IgD-negative memory B cell (primary cell): ENCODE data around the gene PPP6R2. TPM values are rescaled to one million over a fixed set of nuclear protein-coding genes. Genes with fewer than 3 reads are reported as not detected.
"Not testable (repeated sequence)": the region's sequence is repeated elsewhere in the genome, so short reads cannot be mapped to it uniquely, and the experiment has no call there.

Experiments used
- H3K27ac Mint-ChIP-seq, 3 donors: one replicate each; pipeline ENCODE4 v1.8.0; 2020 to 2022; ENCODE audit warnings: mild to moderate bottlenecking in 3 of 3, mixed read lengths in 3 of 3, moderate library complexity in 1 of 3
- H3K27me3 Mint-ChIP-seq: one replicate; pipeline ENCODE4 v1.8.0; 2021; ENCODE audit warnings: mixed read lengths
- H3K36me3 Mint-ChIP-seq: one replicate; pipeline ENCODE4 v1.8.0; 2020; ENCODE audit warnings: mild to moderate bottlenecking, mixed read lengths
- H3K4me1 Mint-ChIP-seq, 3 donors: one replicate each; pipeline ENCODE4 v1.8.0; 2020 to 2022; ENCODE audit warnings: mixed read lengths in 3 of 3, mild to moderate bottlenecking in 1 of 3
- H3K4me3 Mint-ChIP-seq, 4 donors: one replicate each; pipeline ENCODE4 v1.8.0; 2020 to 2022; ENCODE audit warnings: mild to moderate bottlenecking in 4 of 4, mixed read lengths in 4 of 4, moderate library complexity in 3 of 4
- H3K9me3 Mint-ChIP-seq, 3 donors: one replicate each; pipeline ENCODE4 v1.8.0; 2020 to 2021; ENCODE audit warnings: mixed read lengths in 3 of 3, mild to moderate bottlenecking in 1 of 3
- polyA plus RNA-seq: library from polyadenylated mRNA; unstranded; fragments of 300-500 nt; fragmentation: Illumina TruSeq; gene quantifications from one replicate; pipeline ENCODE4 v1.2.3, GENCODE V29; 2021

PPP6R2 gene
- polyA plus RNA-seq, 1 donor from 2014 or later, result 27.0 TPM

DNA sequence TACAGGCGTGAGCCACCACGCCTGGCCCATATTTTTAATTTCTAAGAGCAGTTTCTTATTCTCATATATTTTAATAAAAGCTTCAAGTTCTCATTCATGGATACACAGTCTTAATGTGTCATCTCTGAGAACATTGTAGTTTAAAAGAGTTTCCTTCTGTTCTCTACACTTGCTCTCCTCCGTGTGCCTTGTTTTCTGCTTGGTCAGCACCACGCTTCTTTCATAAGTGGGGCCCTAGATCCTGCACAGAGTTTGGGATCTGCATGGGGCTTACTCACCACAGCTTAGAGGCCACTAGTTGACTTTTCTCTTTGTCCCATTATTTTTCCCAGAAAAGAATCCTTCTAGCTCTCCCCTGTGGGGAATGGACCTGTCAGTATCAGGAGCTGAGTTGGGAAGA is 58.8 kb downstream of the PPP6R2 start:
- Mint-ChIP-seq H3K27ac (no peak overlapping the region), H3K9me3 (no peaks in the 10 kb centered on the region), H3K36me3 (no peaks in the 10 kb centered on the region), H3K4me3 (no peak overlapping the region), H3K4me1 (peaks cover 25 to 30% (median 28%) of the 10 kb centered on the region in 3 donors), H3K27me3 (no peaks in the 10 kb centered on the region)

DNA sequence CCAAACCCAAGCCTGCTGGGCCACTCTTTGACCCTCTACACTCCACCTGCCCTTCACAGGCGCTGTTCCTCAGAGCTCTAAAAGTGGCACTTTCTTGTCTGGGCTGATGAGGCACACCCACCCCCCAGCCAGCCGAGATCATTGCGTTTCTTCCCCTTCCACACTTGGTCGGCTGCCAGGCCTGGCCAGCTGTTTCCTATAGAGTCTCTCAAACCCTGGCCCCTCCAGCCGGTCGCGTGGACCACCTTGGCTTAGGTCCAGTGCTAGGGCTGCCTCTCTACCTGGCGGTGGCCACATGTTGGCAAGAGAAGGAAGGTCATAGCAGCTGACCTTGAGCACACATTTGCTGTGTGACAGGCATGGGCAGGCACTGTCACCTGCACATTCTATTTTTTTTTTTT is 60.6 kb downstream of the PPP6R2 start:
- Mint-ChIP-seq H3K4me1 (peaks cover 22 to 24% (median 24%) of the 10 kb centered on the region in 3 donors), H3K27ac (peak overlapping the region in 1 of 3 donors; percentile 70), H3K27me3 (no peaks in the 10 kb centered on the region), H3K4me3 (no peak overlapping the region), H3K36me3 (peaks cover 1% of the 10 kb centered on the region), H3K9me3 (no peaks in the 10 kb centered on the region)

DNA sequence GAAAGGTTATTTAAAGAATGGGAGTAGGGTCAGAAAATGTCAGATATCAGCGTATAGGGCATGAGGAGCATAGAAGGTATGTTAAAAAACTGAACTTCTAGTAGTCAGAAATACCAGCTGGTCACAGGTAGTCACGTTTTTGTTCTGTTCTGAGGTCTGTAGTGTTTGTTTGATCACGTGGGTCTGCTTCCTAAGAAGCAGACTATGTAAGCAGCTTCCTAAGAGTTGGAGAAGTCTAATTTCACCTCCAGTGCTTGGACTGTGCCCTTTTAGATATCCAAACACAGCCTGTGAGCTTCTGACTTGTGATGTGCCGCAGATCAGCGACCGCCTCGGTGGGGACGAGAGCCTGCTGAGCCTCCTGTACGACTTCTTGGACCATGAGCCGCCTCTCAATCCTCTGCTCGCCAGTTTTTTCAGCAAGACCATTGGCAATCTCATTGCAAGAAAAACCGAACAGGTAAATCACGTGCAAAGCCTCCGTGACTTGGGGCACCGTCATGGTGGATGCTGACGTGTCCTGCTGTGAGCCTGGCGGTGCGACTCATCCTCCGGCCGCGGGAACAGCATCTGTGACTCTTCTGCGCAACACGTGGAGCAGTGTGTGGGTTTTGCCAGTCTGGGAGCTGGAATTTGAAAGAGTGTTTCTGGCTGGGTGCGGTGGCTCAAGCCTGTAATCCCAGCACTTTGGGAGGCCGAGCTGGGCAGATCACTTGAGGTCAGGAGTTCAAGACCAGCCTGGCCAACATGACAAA is 63.5 kb downstream of the PPP6R2 start:
- H3K36me3 Mint-ChIP-seq, result peaks cover 4% of the 10 kb centered on the region
- no peaks in the 10 kb centered on the region for H3K27me3 Mint-ChIP-seq
- H3K27ac Mint-ChIP-seq, result peak overlapping the region in 2 of 3 donors; percentile 47 to 59
- peaks cover 6 to 7% (median 6%) of the 10 kb centered on the region in 3 donors for H3K4me1 Mint-ChIP-seq
- H3K4me3 Mint-ChIP-seq, result no peak overlapping the region
- no peaks in the 10 kb centered on the region for H3K9me3 Mint-ChIP-seq

DNA sequence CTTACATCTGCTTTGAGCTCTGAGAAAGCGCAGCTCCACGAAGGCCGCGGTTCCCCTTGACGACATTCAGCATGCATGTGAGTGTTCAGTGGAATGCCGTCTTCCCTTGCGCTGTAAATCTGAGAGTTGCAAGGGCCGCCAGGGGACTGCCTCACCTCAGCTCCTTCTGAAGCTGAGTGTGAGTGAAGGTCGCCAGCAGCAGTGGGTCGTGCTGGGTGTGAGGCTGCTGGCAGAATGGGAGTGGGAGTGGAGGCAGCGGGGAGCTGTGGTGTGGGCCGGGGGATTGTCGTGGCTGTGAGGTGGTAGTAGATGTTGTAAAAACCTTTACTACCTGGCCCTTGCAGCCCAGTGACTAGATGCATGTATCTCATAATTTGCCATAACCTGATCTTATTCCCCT is 65.2 kb downstream of the PPP6R2 start:
- Mint-ChIP-seq H3K9me3 (no peaks in the 10 kb centered on the region), H3K4me1 (peaks cover 4 to 5% (median 5%) of the 10 kb centered on the region in 3 donors), H3K27ac (no peak overlapping the region), H3K4me3 (no peak overlapping the region), H3K27me3 (no peaks in the 10 kb centered on the region), H3K36me3 (peaks cover 4% of the 10 kb centered on the region)

DNA sequence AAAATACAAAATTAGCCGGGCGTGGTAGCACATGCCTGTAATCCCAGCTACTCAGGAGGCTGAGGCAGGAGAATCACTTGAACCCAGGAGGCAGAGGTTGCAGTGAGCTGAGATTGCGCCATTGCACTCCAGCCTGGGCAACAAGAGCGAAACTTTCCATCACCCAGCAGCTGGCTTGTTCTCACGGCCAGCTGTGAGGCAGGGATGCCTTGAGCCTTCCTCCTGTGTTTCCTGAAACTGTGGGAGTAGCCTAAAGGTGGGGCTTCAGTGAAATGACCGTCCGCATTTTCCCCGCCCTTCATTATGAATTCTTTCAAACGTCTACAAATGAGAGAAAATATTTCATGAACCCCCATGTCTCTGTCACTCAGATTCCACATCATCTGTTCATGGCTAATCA is 65.8 kb downstream of the PPP6R2 start:
- H3K4me1 Mint-ChIP-seq, H3K27ac Mint-ChIP-seq, H3K27me3 Mint-ChIP-seq, H3K4me3 Mint-ChIP-seq, H3K9me3 Mint-ChIP-seq, H3K36me3 Mint-ChIP-seq: not testable (repeated sequence)

DNA sequence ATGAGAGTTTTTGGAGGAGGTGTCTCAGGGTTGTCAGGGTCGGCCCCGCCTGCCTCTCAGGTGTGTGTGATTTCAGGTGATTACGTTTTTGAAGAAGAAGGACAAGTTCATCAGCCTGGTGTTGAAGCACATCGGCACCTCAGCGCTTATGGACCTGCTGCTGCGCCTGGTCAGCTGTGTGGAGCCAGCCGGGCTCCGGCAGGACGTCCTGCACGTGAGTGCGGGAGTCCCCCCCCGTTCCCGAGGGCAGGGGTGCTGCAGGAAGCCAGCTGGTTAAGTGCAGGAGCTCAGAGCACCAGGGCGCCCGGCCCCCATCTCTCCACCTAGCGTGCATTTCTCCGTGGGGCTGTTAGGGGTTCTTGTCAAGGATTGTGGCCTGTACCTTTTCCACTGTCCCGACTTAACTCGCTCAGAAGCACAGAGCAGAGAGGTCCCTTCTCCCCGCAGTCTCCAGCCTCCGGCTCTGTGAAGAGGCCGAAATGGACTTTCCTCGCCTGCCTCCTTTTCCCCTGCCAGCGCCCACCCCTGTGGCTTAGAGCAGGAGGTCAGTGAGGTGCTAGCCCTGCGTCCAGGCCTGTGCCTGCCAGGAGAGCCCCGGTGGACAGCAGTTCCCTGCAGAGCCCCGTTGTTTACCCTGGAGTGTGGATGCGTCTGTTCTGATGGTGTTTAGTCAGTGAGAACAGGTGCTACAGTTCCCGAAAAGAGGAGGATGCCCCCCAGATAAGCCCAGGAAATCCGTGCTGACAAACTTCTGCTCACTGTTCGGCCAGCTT is 71.5 kb downstream of the PPP6R2 start:
- H3K27me3 Mint-ChIP-seq, result no peaks in the 10 kb centered on the region
- H3K9me3 Mint-ChIP-seq, result no peaks in the 10 kb centered on the region
- H3K27ac Mint-ChIP-seq, result no peak overlapping the region
- no peaks in the 10 kb centered on the region for H3K4me1 Mint-ChIP-seq
- H3K4me3 Mint-ChIP-seq, result no peak overlapping the region
- peaks cover 2% of the 10 kb centered on the region for H3K36me3 Mint-ChIP-seq

DNA sequence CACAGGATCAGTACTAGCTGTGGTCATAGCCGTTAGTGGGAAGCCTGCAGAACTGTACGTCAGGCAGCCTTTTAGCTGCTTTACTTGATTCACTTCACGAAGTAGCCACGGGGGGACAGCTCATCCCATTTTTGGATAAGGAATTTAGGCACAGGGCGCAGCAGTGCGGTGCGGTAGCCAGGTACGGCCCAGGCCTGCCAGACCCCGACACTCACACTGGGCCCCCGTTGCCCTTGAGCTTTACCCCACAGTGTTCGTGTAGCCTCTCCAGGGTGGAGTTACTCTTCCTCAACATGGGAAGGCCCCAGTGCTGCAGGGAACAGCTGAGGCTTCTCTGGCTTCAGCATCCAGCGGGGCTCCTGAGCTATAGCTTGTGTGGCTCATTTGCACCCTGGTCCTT is 72.3 kb downstream of the PPP6R2 start:
- Mint-ChIP-seq H3K36me3 (no peaks in the 10 kb centered on the region), H3K27ac (no peak overlapping the region), H3K27me3 (no peaks in the 10 kb centered on the region), H3K4me1 (no peaks in the 10 kb centered on the region), H3K9me3 (no peaks in the 10 kb centered on the region), H3K4me3 (no peak overlapping the region)

DNA sequence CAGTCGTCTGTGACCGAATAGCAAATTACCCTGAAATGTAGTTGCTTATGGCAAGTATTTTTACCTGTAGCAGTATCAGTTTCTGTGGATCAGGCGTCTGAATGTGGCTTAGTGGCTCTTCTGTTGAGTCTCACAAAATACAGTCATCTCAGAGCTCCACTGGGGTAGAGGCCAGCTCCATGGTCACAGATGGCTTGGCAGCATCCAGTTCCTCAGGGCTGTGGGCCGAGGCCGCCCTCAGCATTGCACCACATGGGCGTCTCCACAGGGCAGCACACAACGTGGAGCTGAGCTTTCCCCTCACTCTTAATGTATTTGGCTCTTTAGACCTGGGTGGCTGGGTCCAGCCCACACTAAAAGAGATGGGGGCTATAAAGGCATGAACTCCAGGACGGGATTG is 73.9 kb downstream of the PPP6R2 start:
- Mint-ChIP-seq H3K36me3 (no peaks in the 10 kb centered on the region), H3K27ac (no peak overlapping the region), H3K4me1 (no peaks in the 10 kb centered on the region), H3K27me3 (no peaks in the 10 kb centered on the region), H3K9me3 (no peaks in the 10 kb centered on the region), H3K4me3 (no peak overlapping the region)

DNA sequence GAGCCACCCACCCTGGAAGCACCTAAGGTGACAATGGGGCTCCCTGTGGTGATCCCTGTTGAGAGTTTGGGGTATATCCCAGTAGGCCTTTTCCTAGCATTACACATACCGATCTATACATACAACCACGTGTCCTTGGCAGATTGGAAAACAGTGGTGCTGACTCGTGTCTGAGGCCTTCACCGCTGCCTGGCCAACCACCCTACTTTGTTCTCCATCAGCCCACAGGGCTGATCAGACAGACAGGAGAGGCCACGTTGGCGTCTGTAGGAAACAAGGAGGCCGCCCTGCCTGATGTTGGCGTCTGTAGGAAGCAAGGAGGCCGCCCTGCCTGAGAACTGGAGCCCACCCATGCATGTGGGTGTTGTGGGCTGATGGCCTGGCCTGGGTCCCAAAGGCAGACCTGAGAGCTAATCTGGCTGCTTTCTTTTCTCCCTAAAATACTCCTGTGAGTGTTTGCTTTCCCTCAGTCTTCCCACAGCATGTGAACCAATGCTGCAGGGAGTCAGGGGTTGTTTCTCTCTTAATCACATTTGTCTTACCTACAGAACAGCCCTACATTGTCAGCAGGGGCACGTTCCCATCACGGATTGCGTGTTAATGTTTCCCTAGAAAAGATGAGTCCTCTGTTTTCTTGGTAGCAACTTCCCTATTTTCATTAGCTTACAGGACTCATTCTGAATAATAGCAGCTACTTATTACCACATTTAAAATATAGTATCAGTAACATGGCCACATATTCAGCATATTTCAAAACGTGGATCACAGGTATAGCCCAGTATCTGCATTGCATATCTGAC is 74.5 kb downstream of the PPP6R2 start:
- no peak overlapping the region for H3K27ac Mint-ChIP-seq

DNA sequence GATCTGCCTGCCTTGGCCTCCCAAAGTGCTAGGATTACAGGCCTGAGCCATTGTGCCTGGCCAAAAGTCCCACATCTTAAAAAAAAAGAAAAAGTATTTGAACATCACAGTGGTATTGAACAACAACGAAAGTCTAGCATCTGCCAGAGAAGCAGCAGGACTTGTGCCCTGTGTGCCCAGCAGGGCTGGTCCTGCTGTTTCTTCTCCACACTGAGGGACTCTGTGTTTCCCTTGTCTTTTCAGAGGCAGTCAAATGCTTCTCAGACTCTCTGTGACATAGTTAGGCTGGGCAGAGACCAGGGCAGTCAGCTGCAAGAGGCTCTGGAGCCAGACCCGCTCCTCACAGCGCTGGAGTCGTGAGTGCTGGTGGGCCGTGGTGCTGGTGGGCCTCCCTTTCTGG is 75.5 kb downstream of the PPP6R2 start:
- H3K4me3 Mint-ChIP-seq, result no peak overlapping the region
- no peaks in the 10 kb centered on the region for H3K36me3 Mint-ChIP-seq
- no peaks in the 10 kb centered on the region for H3K4me1 Mint-ChIP-seq
- H3K9me3 Mint-ChIP-seq, result no peaks in the 10 kb centered on the region
- H3K27me3 Mint-ChIP-seq, result no peaks in the 10 kb centered on the region
- H3K27ac Mint-ChIP-seq, result no peak overlapping the region

More for the DNA sequence above, 74.5 kb downstream of the PPP6R2 start:
- no peaks in the 10 kb centered on the region for H3K4me1 Mint-ChIP-seq
- H3K4me3 Mint-ChIP-seq, result no peak overlapping the region
- H3K36me3 Mint-ChIP-seq, result no peaks in the 10 kb centered on the region
- H3K9me3 Mint-ChIP-seq, result no peaks in the 10 kb centered on the region
- no peaks in the 10 kb centered on the region for H3K27me3 Mint-ChIP-seq

DNA sequence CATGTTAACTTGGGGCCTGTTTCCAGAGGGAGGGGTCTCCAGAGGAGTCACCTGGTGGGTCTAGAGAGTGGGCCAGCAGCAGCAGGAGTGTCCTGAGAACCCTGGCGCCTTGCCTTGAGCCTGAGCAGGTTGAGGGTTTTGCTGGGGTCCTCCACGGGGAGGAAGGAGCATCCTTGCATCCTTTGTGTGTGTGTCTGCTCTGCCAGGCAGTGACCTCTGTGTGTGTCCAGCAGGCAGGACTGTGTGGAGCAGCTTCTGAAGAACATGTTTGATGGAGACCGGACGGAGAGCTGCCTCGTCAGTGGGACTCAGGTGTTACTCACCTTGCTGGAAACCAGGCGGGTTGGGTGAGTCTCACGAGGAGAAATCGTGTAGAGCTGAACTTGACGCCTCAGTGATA is 76.0 kb downstream of the PPP6R2 start:
- H3K36me3 Mint-ChIP-seq, result no peaks in the 10 kb centered on the region
- no peak overlapping the region for H3K4me3 Mint-ChIP-seq
- H3K4me1 Mint-ChIP-seq, result no peaks in the 10 kb centered on the region
- H3K27me3 Mint-ChIP-seq, result no peaks in the 10 kb centered on the region
- H3K9me3 Mint-ChIP-seq, result no peaks in the 10 kb centered on the region
- H3K27ac Mint-ChIP-seq, result no peak overlapping the region

DNA sequence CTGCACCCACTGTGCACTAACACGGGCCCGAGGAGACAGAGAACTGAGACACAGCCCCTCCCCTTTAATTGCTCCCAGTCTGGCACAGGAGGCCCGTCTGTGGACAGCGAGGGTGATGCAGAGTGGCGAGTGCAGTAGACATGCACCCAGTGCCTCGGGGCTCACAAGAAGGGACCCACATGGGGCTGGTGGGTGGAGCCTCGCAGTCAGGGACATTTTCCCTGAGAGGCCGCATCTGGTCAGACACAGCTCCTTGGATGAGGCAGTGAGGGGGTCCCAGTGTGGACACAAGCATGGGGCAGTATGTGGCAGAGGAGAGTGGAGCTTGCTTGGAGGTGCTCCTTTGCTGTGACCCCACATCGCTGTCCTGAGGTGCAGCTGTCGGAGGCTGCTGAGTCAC is 76.9 kb downstream of the PPP6R2 start:
- Mint-ChIP-seq H3K27ac (no peak overlapping the region), H3K9me3 (no peaks in the 10 kb centered on the region), H3K36me3 (peaks cover 3% of the 10 kb centered on the region), H3K27me3 (no peaks in the 10 kb centered on the region), H3K4me3 (no peak overlapping the region), H3K4me1 (no peaks in the 10 kb centered on the region)

DNA sequence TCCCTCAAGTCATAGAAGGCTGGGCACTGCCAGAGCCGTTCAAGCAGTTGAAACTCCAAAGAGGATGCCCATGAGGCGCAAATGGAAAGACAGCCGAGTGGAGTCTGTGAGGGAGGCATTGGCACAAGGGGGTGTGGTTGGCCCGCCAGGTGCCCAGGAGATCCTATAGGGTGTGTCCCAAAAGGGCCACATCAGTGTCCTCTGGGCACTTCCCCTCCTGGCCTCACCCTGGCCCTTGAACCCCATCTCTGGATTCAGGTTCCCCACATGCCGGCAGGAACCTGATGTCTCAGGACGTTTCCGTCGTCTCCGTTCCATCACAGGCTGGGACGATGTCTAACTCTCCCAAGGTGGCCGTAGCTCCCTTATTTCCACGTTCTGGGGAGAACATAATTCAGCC is 77.5 kb downstream of the PPP6R2 start:
- Mint-ChIP-seq H3K27ac (no peak overlapping the region), H3K27me3 (no peaks in the 10 kb centered on the region), H3K4me3 (no peak overlapping the region), H3K36me3 (peaks cover 3% of the 10 kb centered on the region), H3K9me3 (no peaks in the 10 kb centered on the region), H3K4me1 (no peaks in the 10 kb centered on the region)

DNA sequence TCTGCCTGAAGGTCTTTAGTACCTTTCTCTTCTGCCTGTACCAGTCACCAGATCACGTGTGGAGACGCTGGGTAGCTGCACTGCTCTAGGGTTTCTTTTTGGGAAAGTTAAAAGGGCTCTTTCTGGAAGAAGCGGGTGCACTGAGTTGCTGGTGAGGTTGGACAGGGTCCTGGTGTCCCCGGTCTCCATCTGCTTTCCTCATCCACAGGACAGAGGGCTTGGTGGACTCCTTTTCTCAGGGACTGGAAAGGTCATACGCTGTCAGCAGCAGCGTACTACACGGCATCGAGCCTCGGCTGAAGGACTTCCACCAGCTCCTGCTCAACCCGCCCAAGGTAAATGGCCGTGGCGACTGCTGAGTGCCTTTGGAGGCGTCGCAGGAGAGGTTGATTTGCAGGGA is 78.9 kb downstream of the PPP6R2 start:
- Mint-ChIP-seq H3K9me3 (no peaks in the 10 kb centered on the region), H3K4me1 (no peaks in the 10 kb centered on the region), H3K4me3 (no peak overlapping the region), H3K27ac (no peak overlapping the region), H3K36me3 (peaks cover 3% of the 10 kb centered on the region), H3K27me3 (no peaks in the 10 kb centered on the region)
